GM19452 (cell line): ENCODE results near the gene ENGASE.
"Not testable (repeated sequence)": the region's sequence is repeated elsewhere in the genome, so short reads cannot be mapped to it uniquely, and the experiment has no call there.

Experiments
- ATAC-seq: cut with Tn5 transposase; IDR thresholded peaks from one replicate; pipeline ENCODE4 v1.9.1; 2021; ENCODE audit not compliant: unreplicated experiment

Gene ENGASE, protein sequence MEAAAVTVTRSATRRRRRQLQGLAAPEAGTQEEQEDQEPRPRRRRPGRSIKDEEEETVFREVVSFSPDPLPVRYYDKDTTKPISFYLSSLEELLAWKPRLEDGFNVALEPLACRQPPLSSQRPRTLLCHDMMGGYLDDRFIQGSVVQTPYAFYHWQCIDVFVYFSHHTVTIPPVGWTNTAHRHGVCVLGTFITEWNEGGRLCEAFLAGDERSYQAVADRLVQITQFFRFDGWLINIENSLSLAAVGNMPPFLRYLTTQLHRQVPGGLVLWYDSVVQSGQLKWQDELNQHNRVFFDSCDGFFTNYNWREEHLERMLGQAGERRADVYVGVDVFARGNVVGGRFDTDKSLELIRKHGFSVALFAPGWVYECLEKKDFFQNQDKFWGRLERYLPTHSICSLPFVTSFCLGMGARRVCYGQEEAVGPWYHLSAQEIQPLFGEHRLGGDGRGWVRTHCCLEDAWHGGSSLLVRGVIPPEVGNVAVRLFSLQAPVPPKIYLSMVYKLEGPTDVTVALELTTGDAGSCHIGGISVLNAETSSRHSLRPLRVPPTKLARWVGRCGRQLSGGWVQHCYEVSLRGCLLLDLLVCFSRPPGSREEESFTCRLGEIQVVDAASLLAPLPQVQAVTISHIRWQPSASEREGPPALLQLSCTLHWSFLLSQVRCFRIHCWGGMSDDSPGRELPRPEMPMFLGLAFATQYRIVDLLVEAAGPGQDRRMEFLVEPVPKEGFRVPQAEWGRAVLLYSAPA

DNA sequence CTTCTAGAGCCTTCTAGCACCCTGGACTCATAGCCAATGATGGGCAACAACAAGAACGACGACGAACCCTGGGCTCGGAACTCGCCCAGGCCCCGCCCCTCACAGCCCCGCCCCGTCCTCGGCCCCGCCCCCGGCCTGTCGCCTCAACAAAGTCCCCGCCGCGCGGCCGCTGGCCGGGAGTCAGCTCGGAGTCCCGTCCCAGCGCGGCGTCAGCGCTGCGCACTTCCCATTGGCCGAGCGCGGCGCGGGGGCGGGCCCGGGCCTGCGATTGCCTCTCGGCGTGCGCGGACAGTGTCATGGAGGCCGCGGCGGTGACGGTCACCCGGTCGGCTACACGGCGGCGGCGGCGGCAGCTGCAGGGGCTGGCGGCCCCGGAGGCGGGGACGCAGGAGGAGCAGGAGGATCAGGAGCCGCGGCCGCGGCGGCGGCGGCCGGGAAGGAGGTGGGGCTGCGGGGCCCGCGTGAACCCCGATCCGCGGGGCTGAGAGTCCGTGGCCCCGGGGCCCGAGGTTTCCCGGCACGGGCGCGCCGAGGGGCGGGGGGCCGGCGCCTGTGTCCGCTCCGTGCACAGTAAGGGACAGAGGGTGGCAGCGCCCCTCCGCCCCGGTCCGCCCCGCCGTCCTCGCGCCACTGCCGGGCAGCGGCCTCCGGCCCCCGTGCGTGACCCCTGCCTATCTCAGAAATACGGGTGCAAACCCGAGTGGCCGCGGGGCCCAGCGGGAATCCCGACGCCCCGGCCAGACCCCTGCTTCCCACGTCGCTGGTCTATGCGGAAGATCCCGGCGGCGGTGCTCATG, at the start of gene ENGASE:
TSS of gene ENGASE (plus strand) at position 176 of the 797 bp plus-strand sequence. CDS start at position 297, 121 bp downstream.
- peak; percentile 87 for ATAC-seq

DNA sequence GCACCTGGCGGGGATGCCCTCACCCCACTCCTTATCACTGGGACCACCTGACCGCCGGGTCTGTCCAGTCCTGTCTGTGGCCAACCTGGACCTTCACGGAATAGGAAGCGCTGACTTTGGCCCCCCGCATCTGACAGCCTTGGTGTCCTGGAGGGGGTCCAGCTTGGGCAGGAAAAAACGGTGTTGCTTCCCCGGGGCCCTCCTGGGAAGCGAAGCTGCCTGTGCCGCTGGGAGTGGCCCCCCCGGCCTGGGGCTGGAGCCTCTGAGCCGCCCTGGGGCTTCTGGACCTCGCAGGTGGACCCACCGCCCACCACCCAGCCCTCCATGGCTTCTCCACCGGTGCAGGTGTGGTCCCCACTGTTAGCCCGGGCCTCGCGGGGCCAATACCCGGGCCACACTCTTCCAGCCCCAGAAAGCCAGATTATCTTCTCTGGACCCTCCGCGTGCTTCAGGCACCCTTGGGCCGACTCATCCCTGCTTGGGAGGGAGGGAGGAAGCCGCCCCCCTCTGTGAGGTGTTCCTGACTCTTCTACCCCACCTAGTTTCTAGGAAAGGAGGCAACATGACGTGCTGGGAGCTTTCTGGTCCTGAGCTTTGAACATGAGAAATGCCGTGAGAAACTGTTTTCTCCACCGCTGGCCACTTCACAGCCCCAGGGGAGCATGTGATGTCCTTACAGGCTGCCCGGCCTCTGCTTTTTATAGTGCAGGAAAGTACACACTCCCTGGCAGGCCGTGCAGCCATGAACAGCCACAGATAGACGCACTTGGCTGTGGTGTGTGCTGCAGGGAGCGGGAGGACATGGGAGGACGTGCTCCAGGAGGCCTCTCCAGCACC, 49.5 kb upstream of the ENGASE start:
- ATAC-seq: no peak

DNA sequence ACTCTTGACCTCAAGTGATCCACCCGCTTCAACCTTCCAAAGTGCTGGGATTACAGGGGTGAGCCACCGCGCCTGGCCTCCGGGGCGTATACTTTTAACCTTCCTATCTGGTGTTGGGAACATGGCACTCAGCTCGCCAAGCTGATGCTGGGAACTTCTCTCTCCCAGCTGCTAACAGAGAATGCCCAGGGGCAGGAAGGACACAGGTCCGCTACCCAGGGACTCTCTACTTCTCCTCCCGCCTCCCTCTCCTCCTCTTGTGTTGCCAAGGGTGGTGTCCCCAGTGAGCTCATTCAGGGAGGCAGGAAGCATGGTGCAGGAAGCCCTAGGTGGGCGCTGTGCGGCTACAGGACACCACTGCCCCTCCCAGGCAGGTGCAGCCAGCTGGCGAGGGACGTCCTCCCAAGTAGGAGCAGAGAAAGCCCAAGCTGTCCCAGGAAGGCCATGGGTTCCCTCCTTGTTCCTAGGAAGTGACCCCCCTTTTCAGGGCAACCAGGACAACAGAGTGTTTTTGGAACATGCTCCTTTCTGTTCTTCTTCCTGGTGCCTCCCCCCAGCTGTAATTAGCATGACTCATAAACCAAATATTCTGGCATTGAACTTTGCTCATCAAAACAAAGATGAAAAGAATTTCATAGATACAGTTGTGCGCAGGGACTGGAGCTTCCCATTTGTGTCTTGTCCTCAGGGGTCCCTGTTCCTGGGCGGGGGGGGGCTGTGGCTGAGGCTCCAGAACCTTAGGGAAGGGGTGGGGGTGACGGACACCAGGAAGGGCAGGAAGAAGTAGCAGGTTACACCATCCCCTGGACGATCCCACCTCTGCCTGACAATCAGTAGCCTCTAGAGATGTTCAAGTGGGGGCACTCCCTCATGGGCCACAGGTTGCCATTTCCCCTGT, 48.0 kb upstream of the ENGASE start:
- no peak for ATAC-seq

DNA sequence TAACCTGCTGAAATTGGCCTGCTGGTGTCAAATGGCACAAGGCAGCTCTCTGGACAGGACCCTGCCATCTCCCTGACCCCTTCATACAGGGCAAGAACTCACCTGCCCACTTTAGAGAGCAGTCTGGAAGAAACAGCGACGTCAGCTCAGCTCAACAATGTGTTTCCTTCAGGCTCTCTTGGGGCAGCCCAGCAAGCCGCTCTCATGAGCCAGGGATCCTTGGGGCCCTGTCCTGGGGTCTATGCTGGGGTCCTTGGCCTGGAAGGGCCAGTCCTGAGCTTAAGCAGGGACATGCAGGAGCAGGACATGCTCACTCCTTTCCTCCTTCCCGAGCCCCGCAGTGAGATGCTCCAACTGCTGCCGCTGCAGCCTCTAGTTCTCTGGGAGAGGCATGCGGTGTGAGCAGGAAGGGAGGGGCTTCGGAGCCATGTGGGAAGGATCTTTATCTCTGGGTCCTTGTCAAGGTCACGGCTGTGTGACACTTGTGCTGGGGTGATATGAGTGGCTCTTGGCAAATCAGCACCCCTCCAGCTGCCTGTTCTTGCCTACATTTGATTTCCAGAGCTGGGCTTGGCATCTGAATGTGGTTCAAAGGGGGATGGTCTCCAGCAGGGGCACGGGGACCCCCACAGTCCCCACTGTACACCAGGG, 47.2 kb upstream of the ENGASE start:
- no peak for ATAC-seq

DNA sequence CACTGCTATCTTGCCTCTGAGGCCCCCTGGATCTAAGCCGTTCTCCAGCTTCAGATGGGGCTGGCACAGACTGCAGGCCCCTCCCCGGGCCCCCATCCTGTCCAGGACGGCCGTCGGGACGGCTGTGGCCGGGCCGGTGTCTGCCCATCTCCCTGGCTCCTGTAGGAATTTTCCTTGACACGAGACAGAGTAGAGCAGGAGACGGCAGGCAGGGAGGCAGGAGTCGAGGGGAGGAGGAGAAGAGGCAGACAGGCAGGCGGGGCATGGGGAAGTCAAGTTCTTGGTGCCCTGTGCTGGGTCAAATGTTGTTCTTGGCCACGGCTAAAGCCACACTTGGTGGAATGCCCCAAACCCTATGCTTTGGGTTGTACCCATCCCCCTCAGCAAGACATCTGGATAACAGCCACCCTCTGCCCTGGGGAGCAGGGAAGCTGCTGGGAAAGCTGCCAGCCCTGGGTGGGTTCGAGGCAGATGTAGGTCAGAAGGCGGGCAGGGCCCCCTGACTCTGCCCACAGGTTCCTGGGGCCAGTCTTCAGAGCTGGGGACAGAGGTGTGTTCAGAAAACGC, 46.6 kb upstream of the ENGASE start:
- no peak for ATAC-seq

DNA sequence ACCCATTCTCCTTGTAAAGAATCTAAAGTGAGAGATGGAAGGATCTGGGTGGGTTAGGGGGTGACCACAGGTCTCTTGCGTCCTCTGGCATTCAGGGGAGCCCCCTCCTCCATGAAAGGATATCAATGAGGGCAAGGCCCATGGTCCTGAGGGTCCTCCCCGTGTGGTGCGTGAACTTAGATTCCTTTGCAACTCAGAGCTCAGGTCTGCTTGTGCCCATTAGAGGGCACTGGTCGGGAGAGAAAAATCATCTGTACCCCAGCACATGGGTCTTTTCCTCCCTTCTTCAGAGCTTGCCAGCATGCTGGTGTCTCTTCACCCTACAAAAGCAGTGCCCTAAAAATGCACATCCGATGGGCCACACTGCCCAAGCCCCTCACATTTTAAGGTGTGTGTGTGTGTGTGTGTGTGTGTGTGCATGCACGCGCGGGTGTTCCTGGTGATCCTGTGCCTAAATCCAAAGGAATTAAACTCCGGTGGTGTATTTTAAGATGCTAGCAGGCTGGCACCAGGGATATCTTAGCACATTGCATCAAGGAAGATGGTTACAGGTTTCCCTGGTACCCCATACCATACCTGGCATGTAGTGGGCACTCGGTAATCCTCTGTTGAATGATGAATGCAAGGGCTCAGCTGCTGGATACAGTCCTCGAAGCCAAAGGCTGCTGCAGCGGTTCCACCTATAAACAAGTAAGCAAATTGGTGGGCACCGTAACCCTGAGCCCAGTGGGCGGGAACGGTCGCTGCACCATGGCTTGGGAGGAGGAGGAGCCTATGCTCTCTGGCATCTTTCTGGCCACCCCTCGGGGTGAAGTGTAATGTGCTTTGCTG, 45.9 kb upstream of the ENGASE start:
- no peak for ATAC-seq

DNA sequence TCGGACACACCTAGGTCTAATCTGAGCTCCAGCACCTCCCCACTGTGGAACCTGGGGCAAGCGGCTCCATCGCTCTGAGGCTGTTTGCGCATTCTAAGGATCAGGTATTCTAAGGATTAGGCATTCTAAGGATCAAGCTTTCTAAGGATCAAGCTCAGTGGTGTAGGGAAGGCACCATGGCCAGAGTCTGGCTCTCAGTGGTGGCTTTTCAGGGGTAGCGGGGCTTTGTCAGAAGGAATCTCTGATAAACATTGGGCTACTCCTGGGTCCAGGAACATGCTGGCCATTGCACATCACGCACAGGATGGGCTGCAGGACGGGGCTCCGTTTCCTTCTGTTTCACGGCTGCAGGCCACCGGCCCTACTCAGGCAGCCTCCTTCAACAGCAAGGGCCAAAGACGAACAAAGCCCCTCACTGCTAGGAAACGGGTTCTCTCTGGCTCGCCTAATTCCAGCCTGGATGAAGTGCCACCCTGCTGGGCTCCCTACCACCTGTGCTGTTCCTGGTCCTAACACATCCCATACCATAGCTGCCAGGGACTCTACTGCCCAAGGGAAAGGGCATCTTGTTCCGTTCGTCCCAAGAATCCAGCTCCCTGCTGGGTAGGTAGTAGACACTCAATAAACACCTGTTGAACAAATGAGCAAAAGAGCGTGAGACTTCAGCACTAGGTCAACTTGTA, 45.2 kb upstream of the ENGASE start:
- no peak for ATAC-seq

DNA sequence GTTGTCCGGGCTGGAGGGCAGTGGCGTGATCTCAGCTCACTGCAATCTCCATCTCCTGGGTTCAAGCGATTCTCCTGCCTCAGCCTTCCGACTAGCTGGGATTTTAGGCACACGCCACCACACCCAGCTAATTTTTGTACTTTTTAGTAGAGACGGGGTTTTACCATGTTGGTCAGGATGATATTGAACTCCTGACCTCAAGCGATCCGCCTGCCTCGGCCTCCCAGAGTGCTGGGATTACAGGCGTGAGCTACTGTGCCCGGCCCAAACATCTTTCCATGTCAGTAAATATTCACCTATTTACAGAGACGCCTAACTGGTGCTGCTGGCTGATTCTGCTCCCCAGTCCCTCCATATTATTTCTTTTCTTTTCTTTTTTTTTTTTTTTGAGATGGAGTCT, 44.0 kb upstream of the ENGASE start:
- not testable (repeated sequence) for ATAC-seq

DNA sequence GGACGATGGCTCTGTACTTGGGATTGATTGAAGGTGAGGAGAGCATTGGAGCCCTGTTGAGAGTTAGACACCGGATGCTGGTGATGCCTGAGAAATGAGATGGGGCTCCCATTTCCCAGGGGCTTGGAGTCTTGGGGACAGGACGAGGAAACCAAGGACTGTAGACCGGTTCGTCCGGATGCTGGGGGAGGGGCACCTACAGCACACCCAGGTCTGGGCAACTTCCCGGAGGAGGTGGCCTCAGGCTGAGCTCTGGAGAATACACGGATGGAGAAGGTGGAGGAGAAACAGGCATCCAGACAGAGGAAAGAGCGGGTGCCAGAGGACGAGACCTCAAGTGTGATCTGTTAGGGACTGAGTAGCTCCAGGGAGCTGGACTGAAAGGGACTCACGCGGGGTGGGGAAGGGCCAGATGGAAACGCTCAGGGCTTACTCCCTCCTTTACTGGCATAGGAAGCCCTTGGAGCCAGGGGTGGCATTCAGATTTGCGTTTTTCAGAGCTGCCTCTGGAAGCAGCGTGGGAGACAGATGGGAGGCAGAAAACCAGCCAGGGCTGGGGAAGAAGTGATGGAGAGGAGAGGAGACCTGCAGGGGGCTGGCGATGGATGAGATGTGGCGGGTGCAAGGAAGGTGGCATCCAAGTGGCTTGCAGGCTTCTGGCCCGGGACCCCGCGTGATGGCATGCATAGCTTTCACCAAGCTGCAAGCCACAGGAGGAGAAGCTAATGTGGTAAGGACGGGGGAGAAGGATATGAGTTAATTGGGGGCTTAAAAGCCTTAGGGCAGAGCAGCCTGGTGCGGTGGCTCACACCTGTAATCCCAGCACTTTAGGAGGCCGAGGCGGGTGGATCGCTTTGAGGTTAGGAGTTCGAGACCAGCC, 42.4 kb upstream of the ENGASE start:
- ATAC-seq: no peak

DNA sequence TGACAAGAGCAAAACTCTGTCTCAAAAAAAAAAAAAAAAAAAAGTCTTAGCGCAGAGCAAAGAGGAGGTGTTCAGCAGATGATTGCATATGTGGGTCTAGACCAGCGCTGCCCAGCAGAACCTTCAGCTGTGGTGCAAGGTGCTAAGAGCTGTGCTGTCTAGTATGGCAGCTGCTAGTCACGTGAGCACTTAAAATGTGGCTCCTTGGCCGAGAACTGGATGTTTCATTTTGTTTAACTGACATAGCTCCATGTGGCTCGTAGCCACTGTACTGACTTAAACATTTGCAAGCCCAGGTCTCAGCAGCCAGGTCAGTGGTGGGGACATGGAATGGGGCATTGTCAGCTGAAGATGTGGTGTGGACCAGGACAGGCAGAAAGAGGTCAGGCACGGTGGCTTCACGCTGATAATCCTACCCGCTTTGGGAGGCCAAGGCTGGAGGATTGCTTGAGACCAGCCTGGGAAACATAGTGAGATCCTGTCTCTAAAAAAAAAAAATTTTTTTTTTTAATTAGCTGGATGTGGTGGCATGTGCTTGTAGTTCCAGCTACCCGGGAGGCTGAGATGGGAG, 41.5 kb upstream of the ENGASE start:
- ATAC-seq: no peak

DNA sequence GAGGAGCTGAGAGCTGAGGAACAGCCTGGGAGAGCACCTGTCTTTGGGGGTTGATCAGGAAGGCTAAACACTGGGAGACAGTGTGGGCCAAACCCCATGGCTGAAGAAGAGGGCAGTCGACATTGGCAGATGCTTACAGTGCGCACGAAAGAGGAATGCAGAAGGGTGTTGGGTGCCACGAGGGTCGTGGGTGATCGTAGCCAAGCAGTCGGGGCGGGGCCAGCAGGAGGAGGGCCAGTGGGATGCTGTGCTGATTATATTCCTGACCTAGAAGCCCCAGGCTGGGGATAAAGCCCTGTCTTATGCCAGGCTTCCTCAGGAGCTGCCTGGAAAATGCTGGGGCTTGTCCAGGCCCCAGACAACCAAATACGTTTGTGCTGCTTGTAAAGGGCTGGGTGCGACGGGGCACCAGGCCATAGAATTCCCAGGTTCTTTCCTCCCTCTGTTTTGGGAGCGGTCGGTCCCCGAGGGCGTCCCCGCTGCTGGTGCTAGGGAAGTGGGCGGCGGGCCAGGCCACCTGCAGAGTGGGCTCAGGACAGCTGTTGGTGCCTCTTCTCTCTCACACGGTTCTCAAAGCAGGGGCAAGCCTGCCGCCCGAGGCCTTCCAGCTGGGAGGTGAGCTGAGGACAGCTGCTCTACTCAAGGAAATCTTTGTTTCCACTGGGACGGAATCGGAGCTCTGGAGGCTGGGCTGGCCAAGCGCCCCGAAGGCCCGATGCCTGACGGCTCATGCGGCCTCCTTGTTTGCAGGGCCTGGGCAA, 40.7 kb upstream of the ENGASE start:
- ATAC-seq: no peak

DNA sequence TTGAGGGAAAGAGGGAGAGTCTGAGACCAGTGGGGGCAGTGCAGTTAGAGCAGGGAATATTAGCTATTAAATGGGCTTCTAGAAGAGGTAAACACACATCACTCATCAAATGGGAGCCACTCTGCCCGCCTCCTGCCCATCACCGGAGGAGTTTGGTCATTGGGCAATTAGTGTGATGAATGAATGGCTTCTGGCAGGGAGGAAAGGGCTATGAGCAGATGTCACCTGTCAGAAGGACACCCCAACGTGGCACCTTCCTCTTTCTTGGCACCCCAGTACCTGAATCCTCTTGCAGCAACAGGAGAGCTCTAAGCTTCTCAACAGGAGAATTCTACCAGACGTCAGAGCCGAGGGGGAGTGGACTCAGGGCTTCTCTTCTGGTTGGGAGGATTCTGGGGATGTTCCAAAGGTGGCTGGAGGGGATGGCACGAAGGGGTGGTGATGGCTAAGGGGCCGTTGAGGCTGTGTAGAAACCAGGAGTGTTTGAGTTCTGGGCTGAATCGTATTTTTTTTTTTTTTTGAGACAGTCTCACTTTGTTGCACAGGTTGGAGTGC, 39.6 kb upstream of the ENGASE start:
- ATAC-seq: no peak

DNA sequence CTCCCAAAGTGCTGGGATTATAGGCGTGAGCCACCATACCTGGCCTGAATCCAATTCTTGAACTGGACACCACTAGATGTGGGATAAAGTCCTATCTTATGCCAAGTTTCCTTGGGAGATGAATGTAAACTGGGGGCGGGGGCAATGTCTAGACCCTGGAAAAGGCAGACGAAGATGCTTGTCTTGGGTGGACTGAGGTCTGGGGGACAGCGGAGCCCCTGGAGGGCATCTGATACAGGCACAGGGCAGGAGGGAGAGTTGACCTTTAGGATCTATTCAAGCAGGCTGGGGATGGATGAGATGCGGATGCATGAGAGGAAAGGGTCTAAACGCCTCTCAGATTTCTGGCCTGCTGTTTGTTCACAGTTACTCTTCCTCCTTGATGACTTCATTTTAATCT, 38.9 kb upstream of the ENGASE start:
- no peak for ATAC-seq

DNA sequence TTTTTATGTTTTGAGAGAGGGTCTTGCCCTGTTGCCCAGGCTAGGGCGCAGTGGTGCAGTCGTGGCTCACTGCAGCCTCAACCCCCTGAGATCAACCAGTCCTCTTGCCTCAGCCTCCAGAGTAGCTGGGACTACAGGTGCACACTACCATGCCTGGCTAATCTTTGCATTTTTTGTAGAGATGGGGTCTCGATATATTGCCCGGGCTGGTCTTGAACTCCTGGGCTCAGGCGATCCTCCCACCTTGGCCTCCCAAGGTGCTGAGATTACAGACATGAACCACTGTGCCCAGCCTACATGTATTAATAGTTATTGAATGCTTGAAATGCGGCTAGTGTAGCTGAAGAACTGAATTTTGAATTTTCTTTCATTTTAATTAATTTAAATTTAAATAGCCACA, 38.4 kb upstream of the ENGASE start:
- ATAC-seq: no peak

DNA sequence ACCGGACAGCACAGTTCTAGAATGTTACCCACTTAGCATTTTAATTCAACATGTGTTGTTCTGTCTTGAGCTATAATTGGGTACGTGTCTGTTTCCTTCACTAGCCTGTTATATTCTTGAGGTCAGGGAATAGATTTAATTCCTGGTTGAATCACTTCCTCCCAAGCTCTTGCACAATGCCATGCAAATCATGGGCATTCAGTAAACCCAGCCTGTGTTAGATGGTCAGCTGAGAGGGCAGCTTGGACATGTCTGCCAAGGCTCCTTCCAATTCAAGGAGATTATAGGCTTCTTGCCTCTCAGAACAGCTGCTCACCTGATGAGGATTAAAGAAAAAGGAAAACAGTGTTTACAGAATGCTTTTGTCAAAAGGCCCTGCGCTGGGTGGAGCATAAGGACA, 38.0 kb upstream of the ENGASE start:
- ATAC-seq: no peak
